ENCODE data around the gene COL8A1.

Gene COL8A1

DNA sequence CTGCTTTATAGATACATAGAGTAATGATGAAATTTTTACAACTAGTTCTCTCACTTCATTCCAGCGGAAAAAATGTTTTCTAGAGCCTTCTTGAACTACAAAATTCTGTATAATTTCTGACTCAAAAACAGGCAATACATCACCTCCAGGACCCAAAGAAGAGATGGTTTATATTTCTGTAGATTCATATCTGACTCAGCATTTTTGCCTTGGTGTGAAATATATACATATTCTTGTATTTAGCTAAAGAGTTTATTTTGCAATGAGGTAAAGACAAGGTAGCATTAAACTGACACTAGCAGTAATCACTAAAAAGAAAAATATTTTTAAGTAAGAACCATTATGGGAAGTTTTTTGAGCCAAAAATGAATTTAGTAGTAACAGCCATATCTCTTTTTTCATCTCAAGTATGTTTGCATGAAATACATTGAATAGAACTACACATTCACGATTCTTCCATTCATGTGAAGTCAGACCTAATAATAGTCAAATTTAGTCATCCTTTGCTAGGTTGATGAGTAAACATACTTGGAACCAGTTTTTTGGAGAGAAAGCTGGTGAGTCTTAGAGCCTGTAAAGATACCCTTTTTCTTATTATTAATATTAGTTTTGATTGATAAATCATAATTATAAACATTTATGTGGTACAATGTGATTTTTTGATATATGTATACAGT is 31.6 kb downstream of the COL8A1 start:
- TF ChIP-seq CTCF (conservative IDR thresholded peaks at IDR 0.05), result no peak
- TF ChIP-seq ZFX (IDR thresholded peaks at IDR 0.05), result no peak
- H3K27ac ChIP-seq, result no peak overlapping the region

DNA sequence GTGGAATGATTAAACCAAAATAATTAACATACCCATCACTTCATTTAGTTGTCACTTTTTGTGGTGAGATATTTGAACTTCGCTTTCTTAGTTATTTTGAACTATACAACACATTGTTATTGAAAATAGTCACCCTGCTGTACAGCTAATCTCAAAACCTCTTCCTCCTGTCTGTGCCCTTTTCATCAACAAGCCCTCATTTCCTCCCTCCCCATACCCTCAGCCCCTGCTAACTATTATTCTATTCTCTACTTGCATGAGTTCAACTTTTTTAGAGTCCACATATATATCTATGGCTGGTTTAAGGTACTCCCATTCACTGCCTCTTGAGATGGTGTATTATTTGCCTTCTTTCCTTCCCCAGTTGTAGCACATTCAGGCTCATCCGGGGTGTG is 32.2 kb downstream of the COL8A1 start:
- no peak for TF ChIP-seq ZFX (IDR thresholded peaks at IDR 0.05)
- TF ChIP-seq CTCF (conservative IDR thresholded peaks at IDR 0.05), result no peak
- H3K27ac ChIP-seq, result no peak overlapping the region

GRCh38 chr3:99674086-99674789 is 35.8 kb downstream of the COL8A1 start:
- no peak overlapping the region for H3K27ac ChIP-seq
- TF ChIP-seq CTCF (conservative IDR thresholded peaks at IDR 0.05), result no peak
- no peak for TF ChIP-seq ZFX (IDR thresholded peaks at IDR 0.05)

DNA sequence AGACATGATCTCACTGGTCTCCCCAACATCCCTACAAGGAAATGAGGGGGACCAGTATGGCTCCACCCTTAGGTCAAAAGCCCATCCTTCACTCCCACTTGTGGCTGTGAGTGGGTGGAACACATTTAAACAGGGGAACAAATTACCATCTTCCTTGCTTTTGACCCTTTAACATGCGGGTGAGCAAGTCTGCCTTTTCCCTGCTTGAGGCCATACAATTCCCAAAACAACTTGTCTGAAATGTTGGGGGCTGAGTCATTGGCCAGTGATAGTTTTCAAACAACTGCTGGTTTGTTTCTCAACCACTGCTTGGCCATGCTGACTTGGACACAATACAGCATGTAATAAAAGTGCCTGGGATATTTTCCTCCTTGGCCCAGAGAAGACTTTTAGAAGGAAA is 39.6 kb downstream of the COL8A1 start:
- no peak overlapping the region for H3K27ac ChIP-seq
- TF ChIP-seq ZFX (IDR thresholded peaks at IDR 0.05), result no peak
- TF ChIP-seq CTCF (conservative IDR thresholded peaks at IDR 0.05), result no peak

GRCh38 chr3:99678896-99679295 is 40.5 kb downstream of the COL8A1 start:
- TF ChIP-seq CTCF (conservative IDR thresholded peaks at IDR 0.05) (no peak), ZFX (IDR thresholded peaks at IDR 0.05) (no peak)
- H3K27ac ChIP-seq, result no peak overlapping the region

GRCh38 chr3:99681512-99681911 is 43.1 kb downstream of the COL8A1 start:
- no peak for TF ChIP-seq CTCF (conservative IDR thresholded peaks at IDR 0.05)
- no peak for TF ChIP-seq ZFX (IDR thresholded peaks at IDR 0.05)
- no peak overlapping the region for H3K27ac ChIP-seq

GRCh38 chr3:99681976-99682375 is 43.6 kb downstream of the COL8A1 start:
- H3K27ac ChIP-seq, result no peak overlapping the region
- TF ChIP-seq CTCF (conservative IDR thresholded peaks at IDR 0.05), result no peak
- no peak for TF ChIP-seq ZFX (IDR thresholded peaks at IDR 0.05)

All from C4-2B (cell line).